ENCODE data around the gene LENG1. TPM values are rescaled to one million over a fixed set of nuclear protein-coding genes. Genes with fewer than 3 reads are reported as not detected.
"Not testable (repeated sequence)": the region's sequence is repeated elsewhere in the genome, so short reads cannot be mapped to it uniquely, and the experiment has no call there.

LENG1 gene
- polyA plus RNA-seq, 5 donors = 6.5 to 12.3 (median 7.9) TPM

GRCh38 chr19:54190503-54191010 is 31.0 kb upstream of the LENG1 start:
- peak; percentile 100 for DNase-seq

GRCh38 chr19:54189735-54190502 is 30.4 kb upstream of the LENG1 start:
- peak; percentile 100 for DNase-seq

- DNase-seq = no peak
Measured at GRCh38 chr19:54189145-54189734, 29.7 kb upstream of the LENG1 start, which contains the start of gene MBOAT7. Gene MBOAT7 (minus strand): TSS chr19:54189580. CDS start chr19:54188508, 1,072 bp downstream.

GRCh38 chr19:54188215-54188871 is 28.8 kb upstream of the LENG1 start:
- no peak for DNase-seq

GRCh38 chr19:54186934-54187381 is 27.4 kb upstream of the LENG1 start:
- DNase-seq = no peak

GRCh38 chr19:54186351-54186750 is 26.8 kb upstream of the LENG1 start:
- DNase-seq = no peak

GRCh38 chr19:54183431-54183830 is 23.9 kb upstream of the LENG1 start:
- DNase-seq = no peak

- not testable (repeated sequence) for DNase-seq
Measured at GRCh38 chr19:54181894-54182293, 22.4 kb upstream of the LENG1 start.

GRCh38 chr19:54180691-54181091 is 21.2 kb upstream of the LENG1 start:
- no peak for DNase-seq

- DNase-seq = no peak
Measured at GRCh38 chr19:54179921-54180461, 20.5 kb upstream of the LENG1 start.

- no peak for DNase-seq
Measured at GRCh38 chr19:54179262-54179852, 19.8 kb upstream of the LENG1 start.

- DNase-seq = no peak
Measured at GRCh38 chr19:54178581-54179261, 19.2 kb upstream of the LENG1 start.

- DNase-seq = no peak
Measured at GRCh38 chr19:54173951-54174834, 14.7 kb upstream of the LENG1 start.

- DNase-seq = no peak
Measured at GRCh38 chr19:54173359-54173699, 13.8 kb upstream of the LENG1 start.

- DNase-seq = peak in 1 of 2 donors; percentile 38
Measured at GRCh38 chr19:54172471-54173358, 13.2 kb upstream of the LENG1 start, which contains the start of gene TMC4. Gene TMC4 (minus strand): TSS chr19:54173160. CDS start chr19:54173117, 43 bp downstream.

- not testable (repeated sequence) for DNase-seq
Measured at GRCh38 chr19:54171736-54172431, 12.4 kb upstream of the LENG1 start.

GRCh38 chr19:54169149-54169740 is 9.7 kb upstream of the LENG1 start:
- no peak for DNase-seq

Measured in right lung (tissue), 5 donors.